GM10266 (cell line): ENCODE data around the gene MRPS25.
A peak's percentile ranks its signal among the peaks of the same experiment; 100 is the strongest.

Source experiments
- DNase-seq: peaks from one replicate; pipeline ENCODE4 v3.0.0; 2012; ENCODE audit errors: extremely low spot score
- TF ChIP-seq, protein P1 (sequence below): IDR thresholded peaks from 2 replicates; pipeline ENCODE4 v1.5.1; 2012; ENCODE audit warnings: mild to moderate bottlenecking, low read depth; ENCODE audit not compliant: control insufficient read depth, insufficient read depth; ENCODE audit errors: missing control alignments

MRPS25 gene

DNA sequence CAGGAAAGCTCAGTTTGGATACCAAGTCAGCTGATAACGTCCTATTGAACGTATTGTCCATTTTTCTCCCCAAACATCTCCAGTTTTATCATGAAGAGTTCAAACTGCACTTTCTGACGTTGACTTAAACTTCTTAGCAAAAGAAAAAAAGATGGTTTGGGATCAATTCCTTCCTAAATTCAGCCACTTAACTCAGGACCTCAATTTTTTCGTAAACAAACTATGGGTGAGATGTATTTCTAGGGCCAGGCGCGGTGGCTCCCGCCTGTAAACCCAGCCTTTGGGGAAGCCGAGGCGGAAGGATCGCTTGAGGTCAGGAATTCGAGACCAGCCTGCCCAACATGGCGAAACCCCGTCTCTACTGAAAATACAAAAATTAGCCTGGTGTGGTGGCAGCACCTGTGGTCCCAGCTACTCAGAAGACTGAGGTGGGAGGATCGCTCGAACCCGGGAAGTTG, 464 bp upstream of the MRPS25 start:
- TF ChIP-seq, protein P1, sequence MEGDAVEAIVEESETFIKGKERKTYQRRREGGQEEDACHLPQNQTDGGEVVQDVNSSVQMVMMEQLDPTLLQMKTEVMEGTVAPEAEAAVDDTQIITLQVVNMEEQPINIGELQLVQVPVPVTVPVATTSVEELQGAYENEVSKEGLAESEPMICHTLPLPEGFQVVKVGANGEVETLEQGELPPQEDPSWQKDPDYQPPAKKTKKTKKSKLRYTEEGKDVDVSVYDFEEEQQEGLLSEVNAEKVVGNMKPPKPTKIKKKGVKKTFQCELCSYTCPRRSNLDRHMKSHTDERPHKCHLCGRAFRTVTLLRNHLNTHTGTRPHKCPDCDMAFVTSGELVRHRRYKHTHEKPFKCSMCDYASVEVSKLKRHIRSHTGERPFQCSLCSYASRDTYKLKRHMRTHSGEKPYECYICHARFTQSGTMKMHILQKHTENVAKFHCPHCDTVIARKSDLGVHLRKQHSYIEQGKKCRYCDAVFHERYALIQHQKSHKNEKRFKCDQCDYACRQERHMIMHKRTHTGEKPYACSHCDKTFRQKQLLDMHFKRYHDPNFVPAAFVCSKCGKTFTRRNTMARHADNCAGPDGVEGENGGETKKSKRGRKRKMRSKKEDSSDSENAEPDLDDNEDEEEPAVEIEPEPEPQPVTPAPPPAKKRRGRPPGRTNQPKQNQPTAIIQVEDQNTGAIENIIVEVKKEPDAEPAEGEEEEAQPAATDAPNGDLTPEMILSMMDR = no peak
- DNase-seq = no peak

- TF ChIP-seq, protein P1 = no peak
- peak; percentile 52 for DNase-seq
Observed at GRCh38 chr3:15064299-15064834, 748 bp downstream of the MRPS25 start.

DNA sequence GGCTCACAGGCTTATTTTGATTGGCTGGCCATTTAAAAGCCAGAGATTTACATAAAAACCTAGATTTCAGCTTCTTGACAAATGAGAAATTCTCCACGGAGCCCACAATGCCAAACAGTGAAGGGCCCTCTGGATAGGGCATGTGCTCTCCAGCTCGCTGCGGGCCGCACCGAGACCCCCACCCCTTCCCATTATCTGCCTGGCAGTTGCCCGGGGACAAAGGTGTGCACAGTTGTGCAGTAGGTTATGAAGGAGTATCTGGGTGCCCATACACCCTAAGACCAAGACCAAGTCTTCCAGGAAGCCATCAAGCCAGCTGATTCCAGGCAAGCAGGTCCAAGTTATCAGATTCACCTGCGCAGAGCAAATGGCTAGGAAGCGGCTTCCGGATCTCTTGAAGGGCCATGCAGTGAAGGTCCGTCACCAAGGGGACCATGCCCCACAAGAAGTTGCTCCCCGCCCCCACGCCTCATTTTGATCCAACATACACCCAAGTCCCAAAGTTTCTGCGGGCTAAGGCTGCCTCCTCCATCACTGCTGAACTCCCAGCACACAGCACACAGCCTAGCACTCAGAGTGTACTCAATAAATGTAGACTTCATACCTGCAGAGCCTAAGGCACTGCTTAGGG, 1.3 kb downstream of the MRPS25 start:
- TF ChIP-seq, protein P1 = no peak
- DNase-seq = no peak

- no peak for DNase-seq
Observed at GRCh38 chr3:15063238-15063637, 1.9 kb downstream of the MRPS25 start.

GRCh38 chr3:15060029-15060428, 5.1 kb downstream of the MRPS25 start:
- DNase-seq = no peak
- TF ChIP-seq, protein P1 = no peak

More at GRCh38 chr3:15063238-15063637, 1.9 kb downstream of the MRPS25 start:
- TF ChIP-seq, protein P1 = no peak

DNA sequence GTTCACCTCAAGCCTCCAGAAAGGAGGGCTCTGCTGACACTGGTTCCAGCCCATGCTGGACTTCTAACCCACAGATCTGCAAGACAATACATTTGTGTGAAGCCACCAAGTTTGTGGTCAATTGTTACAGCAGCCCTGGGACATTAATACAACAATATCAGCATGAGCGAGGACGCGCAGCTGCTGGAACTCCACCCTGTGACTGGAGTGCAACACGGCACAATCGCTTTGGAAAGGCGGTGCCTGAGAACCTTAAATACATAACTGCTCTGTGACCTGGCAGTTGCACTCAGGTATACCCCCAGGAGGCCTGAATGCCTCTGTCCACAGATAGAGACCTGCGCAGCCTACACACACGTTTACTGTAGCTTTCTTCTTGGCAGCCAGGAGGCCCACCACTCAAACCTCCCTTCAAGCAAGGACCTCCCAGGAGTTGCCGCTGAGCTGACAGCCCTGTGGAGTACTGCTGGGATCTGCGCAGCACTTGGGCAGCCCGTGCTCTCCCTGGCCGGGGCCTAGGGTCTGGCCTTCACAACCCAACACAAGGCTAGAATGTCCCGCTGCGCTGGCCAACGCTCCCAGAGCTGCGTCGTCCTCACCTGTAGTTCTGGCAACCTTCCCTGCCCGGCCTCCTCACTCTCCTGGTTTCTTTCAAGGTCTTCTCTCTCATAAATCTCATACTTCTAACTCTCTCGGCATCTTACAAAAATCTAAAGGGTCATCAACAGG, 8.3 kb downstream of the MRPS25 start:
- no peak for DNase-seq
- TF ChIP-seq, protein P1 = no peak

GRCh38 chr3:15055019-15055557, 10.0 kb downstream of the MRPS25 start:
- TF ChIP-seq, protein P1 = no peak
- peak; percentile 59 for DNase-seq
